Activated naive CD8-positive, alpha-beta T cell treated with anti-CD3 and anti-CD28 coated beads, Interleukin-2, amount 50 U/mL, for 24 hours (primary cell): Measurements from ENCODE around the gene SLC16A9.
"Not testable (repeated sequence)": the region's sequence is repeated elsewhere in the genome, so short reads cannot be mapped to it uniquely, and the experiment has no call there.

Experiments
- ATAC-seq: fragments of 150-1000 bp; cut with Tn5 transposase; one replicate; pipeline ENCODE4 v1.10.0; 2021
- DNase-seq: peaks from one replicate; pipeline ENCODE4 v3.0.0; 2021
- H3K27ac Mint-ChIP-seq: one replicate; pipeline ENCODE4 v1.8.0; 2021; ENCODE audit warnings: mild to moderate bottlenecking, mixed read lengths
- H3K27me3 Mint-ChIP-seq: one replicate; pipeline ENCODE4 v1.8.0; 2021; ENCODE audit warnings: mixed read lengths
- H3K36me3 Mint-ChIP-seq: one replicate; pipeline ENCODE4 v1.8.0; 2021; ENCODE audit warnings: low read depth, mixed read lengths
- H3K4me1 Mint-ChIP-seq: one replicate; pipeline ENCODE4 v1.8.0; 2021; ENCODE audit warnings: mixed read lengths
- H3K4me3 Mint-ChIP-seq: one replicate; pipeline ENCODE4 v1.8.0; 2021; ENCODE audit warnings: mild to moderate bottlenecking, moderate library complexity, mixed read lengths
- H3K9me3 Mint-ChIP-seq: one replicate; pipeline ENCODE4 v1.8.0; 2021; ENCODE audit warnings: mixed read lengths

Gene SLC16A9

GRCh38 chr10:59672150-59672875, 37.3 kb downstream of the SLC16A9 start:
- Mint-ChIP-seq H3K4me1 (no peaks in the 10 kb centered on the region), H3K27me3 (peaks cover 3% of the 10 kb centered on the region), H3K9me3 (no peaks in the 10 kb centered on the region), H3K36me3 (no peaks in the 10 kb centered on the region), H3K27ac (no peak overlapping the region), H3K4me3 (no peak overlapping the region)
- no peak for DNase-seq
- no peak for ATAC-seq

GRCh38 chr10:59670269-59670668, 39.4 kb downstream of the SLC16A9 start:
- Mint-ChIP-seq H3K27ac (no peak overlapping the region), H3K4me1 (no peaks in the 10 kb centered on the region), H3K4me3 (no peak overlapping the region), H3K9me3 (peaks cover 5% of the 10 kb centered on the region), H3K36me3 (no peaks in the 10 kb centered on the region), H3K27me3 (peaks cover 3% of the 10 kb centered on the region)
- ATAC-seq (no peak), DNase-seq (no peak)

GRCh38 chr10:59668096-59668495, 41.6 kb downstream of the SLC16A9 start:
- Mint-ChIP-seq H3K36me3 (no peaks in the 10 kb centered on the region), H3K9me3 (peaks cover 9% of the 10 kb centered on the region), H3K27me3 (peaks cover 3% of the 10 kb centered on the region), H3K27ac (no peak overlapping the region), H3K4me1 (no peaks in the 10 kb centered on the region), H3K4me3 (no peak overlapping the region)
- ATAC-seq: no peak
- no peak for DNase-seq

- Mint-ChIP-seq H3K27ac (no peak overlapping the region), H3K27me3 (peaks cover 3% of the 10 kb centered on the region), H3K4me3 (no peak overlapping the region), H3K4me1 (no peaks in the 10 kb centered on the region), H3K9me3 (peaks cover 9% of the 10 kb centered on the region), H3K36me3 (no peaks in the 10 kb centered on the region)
- DNase-seq (no peak), ATAC-seq (no peak)
These were observed 43.3 kb downstream of the SLC16A9 start for GRCh38 chr10:59666310-59666709.

- not testable (repeated sequence) for H3K27ac Mint-ChIP-seq, H3K4me3 Mint-ChIP-seq, DNase-seq, H3K4me1 Mint-ChIP-seq, H3K36me3 Mint-ChIP-seq, H3K27me3 Mint-ChIP-seq, ATAC-seq
- peaks cover 20% of the 10 kb centered on the region for H3K9me3 Mint-ChIP-seq
These were observed 46.4 kb downstream of the SLC16A9 start for GRCh38 chr10:59663213-59663612.

- H3K27ac Mint-ChIP-seq: no peak overlapping the region
- H3K36me3 Mint-ChIP-seq: no peaks in the 10 kb centered on the region
- peaks cover 7% of the 10 kb centered on the region for H3K4me1 Mint-ChIP-seq
- no peak for DNase-seq
- H3K4me3 Mint-ChIP-seq: no peak overlapping the region
- no peak for ATAC-seq
- H3K27me3 Mint-ChIP-seq: peaks cover 2% of the 10 kb centered on the region
- peaks cover 11% of the 10 kb centered on the region for H3K9me3 Mint-ChIP-seq
These were observed 51.9 kb downstream of the SLC16A9 start for GRCh38 chr10:59657724-59658123.

GRCh38 chr10:59655309-59655708, 54.3 kb downstream of the SLC16A9 start:
- Mint-ChIP-seq H3K27ac (no peak overlapping the region), H3K4me3 (no peak overlapping the region), H3K9me3 (peaks cover 10% of the 10 kb centered on the region), H3K27me3 (peaks cover 2% of the 10 kb centered on the region), H3K36me3 (no peaks in the 10 kb centered on the region), H3K4me1 (peaks cover 7% of the 10 kb centered on the region)
- no peak for DNase-seq
- ATAC-seq: no peak

GRCh38 chr10:59654007-59654406, 55.6 kb downstream of the SLC16A9 start:
- no peak overlapping the region for H3K27ac Mint-ChIP-seq
- ATAC-seq: no peak
- no peak for DNase-seq

GRCh38 chr10:59651902-59652301, 57.7 kb downstream of the SLC16A9 start:
- Mint-ChIP-seq H3K36me3 (no peaks in the 10 kb centered on the region), H3K9me3 (no peaks in the 10 kb centered on the region), H3K27ac (no peak overlapping the region), H3K4me3 (no peak overlapping the region), H3K27me3 (no peaks in the 10 kb centered on the region), H3K4me1 (peaks cover 7% of the 10 kb centered on the region)
- ATAC-seq (no peak), DNase-seq (no peak)

More at GRCh38 chr10:59654007-59654406, 55.6 kb downstream of the SLC16A9 start:
- peaks cover 7% of the 10 kb centered on the region for H3K4me1 Mint-ChIP-seq
- no peak overlapping the region for H3K4me3 Mint-ChIP-seq
- H3K27me3 Mint-ChIP-seq: no peaks in the 10 kb centered on the region
- no peaks in the 10 kb centered on the region for H3K36me3 Mint-ChIP-seq
- H3K9me3 Mint-ChIP-seq: no peaks in the 10 kb centered on the region

GRCh38 chr10:59649606-59650346, 59.9 kb downstream of the SLC16A9 start:
- H3K27ac Mint-ChIP-seq: no peak overlapping the region
- peaks cover 11% of the 10 kb centered on the region for H3K9me3 Mint-ChIP-seq
- ATAC-seq: no peak
- H3K4me1 Mint-ChIP-seq: peaks cover 7% of the 10 kb centered on the region
- DNase-seq: no peak
- no peaks in the 10 kb centered on the region for H3K27me3 Mint-ChIP-seq
- no peaks in the 10 kb centered on the region for H3K36me3 Mint-ChIP-seq
- no peak overlapping the region for H3K4me3 Mint-ChIP-seq

- Mint-ChIP-seq H3K27me3 (no peaks in the 10 kb centered on the region), H3K4me1 (peaks cover under 1% of the 10 kb centered on the region), H3K9me3 (peaks cover 17% of the 10 kb centered on the region), H3K36me3 (no peaks in the 10 kb centered on the region), H3K4me3 (no peak overlapping the region), H3K27ac (no peak overlapping the region)
- ATAC-seq: no peak
- no peak for DNase-seq
These were observed 60.9 kb downstream of the SLC16A9 start for GRCh38 chr10:59648711-59649201.

- DNase-seq (no peak), ATAC-seq (no peak)
- Mint-ChIP-seq H3K4me3 (no peak overlapping the region), H3K4me1 (no peaks in the 10 kb centered on the region), H3K27me3 (no peaks in the 10 kb centered on the region), H3K36me3 (no peaks in the 10 kb centered on the region), H3K9me3 (peaks cover 21% of the 10 kb centered on the region), H3K27ac (no peak overlapping the region)
These were observed 64.8 kb downstream of the SLC16A9 start for GRCh38 chr10:59644841-59645240.

GRCh38 chr10:59641688-59642087, 68.0 kb downstream of the SLC16A9 start:
- DNase-seq, H3K4me1 Mint-ChIP-seq, H3K36me3 Mint-ChIP-seq, H3K27ac Mint-ChIP-seq, H3K4me3 Mint-ChIP-seq, ATAC-seq, H3K27me3 Mint-ChIP-seq: not testable (repeated sequence)
- peaks cover 21% of the 10 kb centered on the region for H3K9me3 Mint-ChIP-seq

- Mint-ChIP-seq H3K36me3 (no peaks in the 10 kb centered on the region), H3K4me3 (no peak overlapping the region), H3K27ac (no peak overlapping the region), H3K4me1 (no peaks in the 10 kb centered on the region), H3K27me3 (peaks cover 5% of the 10 kb centered on the region), H3K9me3 (no peaks in the 10 kb centered on the region)
- ATAC-seq (no peak), DNase-seq (no peak)
These were observed 74.0 kb downstream of the SLC16A9 start for GRCh38 chr10:59635502-59636290.
